NCI-H82 treated with DMSO at 0.1 percent for 48 hours (cell line): ENCODE measurements around the gene EVI5.
A peak's percentile ranks its signal among the peaks of the same experiment; 100 is the strongest.

ENCODE experiments used
- DNase-seq: peaks from one replicate; lab custom pipeline; 2025; ENCODE audit not compliant: unreplicated experiment; lab: John Stamatoyannopoulos, UW

EVI5 gene

GRCh38 chr1:92784639-92785500, at the start of gene EVI5:
EVI5 (minus strand) TSS chr1:92785108; CDS start chr1:92736546, 48,562 bp downstream.
- DNase-seq, result peak; percentile 96

DNA sequence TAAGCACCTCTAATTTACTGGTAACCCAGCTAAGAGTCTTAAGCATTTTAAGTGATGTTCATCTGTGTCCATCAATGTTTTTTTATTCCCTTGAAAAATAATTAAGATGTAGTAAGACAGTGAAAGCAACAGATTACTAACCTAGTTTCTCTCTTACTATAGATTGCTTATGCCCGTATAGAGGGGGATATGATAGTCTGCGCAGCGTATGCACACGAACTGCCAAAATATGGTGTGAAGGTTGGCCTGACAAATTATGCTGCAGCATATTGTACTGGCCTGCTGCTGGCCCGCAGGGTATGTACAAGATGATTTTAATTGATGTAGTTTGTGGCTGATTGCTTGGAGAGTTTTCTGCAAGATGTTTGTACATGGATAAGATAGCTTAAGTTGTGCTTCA, 49.7 kb upstream of the EVI5 start:
- no peak for DNase-seq

DNA sequence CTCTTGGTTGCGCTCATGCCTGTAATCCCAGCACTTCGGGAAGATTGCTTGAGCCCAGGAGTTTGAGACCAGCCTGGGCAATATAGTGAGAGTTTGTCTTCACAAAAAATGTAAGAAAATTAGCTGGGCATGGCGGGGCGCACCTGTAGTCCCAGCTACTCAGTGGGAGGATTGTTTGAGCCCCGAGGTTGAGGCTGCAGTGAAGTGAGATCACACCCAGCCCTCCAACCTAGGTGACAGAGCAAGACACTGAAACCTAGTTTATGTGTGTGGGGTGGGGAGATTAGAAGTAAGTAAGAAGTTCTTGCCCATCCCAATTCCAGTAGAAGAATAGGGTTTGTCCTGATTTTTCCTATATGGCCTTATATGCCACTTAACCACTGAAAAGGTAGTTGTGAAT, 48.9 kb upstream of the EVI5 start:
- no peak for DNase-seq

DNA sequence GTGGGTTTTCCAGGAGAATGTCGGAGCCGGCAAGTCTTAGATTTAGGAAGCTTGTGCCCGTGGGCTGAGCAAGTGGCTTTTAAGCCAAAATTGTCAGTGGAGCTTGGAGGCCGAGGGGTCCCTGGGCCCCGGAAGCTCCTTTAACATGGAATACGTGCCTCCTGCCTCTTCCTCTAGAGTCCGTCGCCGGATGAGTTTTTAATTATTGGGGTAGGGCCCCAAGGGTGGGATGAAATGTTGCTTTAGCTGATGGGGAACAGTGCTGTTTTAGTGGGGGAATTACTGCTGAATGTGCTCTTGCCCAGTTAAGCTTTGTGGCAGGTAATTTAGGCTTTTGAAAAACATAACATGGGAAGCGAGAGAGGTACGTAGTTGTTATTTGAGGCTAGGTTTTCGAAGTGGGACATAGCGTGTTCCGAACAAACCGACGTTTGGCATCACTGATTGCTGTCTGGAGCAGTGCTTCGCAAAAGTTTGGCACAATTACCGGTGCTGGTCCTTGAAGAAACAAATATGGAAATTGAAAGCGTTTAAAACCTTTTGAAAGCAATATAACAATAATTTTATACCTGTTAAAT, 47.7 kb upstream of the EVI5 start:
- DNase-seq, result no peak

GRCh38 chr1:92831762-92832536, 47.0 kb upstream of the EVI5 start, which contains the start of gene RPL5:
RPL5 (plus strand) TSS chr1:92832040; CDS start chr1:92832115, 75 bp downstream.
- peak; percentile 95 for DNase-seq

DNA sequence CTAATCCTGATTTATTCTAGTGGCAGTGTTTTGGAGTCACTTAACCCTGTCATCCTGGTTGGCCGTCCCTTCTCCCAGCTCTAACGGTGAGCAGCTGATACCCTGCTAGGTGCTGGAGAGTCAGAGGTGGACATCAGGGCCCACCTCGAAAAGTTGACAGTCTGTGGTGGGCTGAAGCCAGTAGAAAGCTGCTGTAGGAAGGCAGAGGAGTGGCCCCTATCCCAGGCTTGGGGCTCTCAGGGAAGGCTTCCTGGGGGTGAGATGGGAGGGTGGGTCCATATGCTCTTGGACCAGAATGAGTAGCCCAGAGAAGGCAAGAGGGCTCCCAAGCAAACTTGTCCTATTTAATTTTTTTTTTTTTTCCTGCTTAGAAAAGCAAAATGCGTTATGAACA, 46.5 kb upstream of the EVI5 start:
- no peak for DNase-seq

GRCh38 chr1:92826792-92827191, 41.9 kb upstream of the EVI5 start:
- DNase-seq, result no peak

DNA sequence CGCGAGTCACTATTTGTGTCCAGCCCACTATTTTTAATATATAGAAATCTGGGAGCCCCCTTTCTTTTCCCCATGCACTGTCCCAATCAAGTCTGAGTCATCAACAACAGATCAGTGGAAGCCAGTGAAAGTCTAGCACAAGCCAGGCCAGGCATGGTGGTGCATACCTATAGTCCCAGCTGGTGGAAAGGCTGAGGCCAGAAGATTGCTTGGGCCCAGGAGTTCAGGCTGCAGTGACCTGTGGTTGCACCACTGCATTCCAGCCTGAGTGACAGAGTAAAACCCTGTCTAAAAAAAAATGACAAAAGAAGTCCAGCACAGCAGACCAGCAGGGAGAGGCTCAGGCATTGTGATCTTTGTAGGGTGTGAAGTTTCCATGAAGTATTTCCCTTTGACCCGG, 38.0 kb upstream of the EVI5 start:
- no peak for DNase-seq

DNA sequence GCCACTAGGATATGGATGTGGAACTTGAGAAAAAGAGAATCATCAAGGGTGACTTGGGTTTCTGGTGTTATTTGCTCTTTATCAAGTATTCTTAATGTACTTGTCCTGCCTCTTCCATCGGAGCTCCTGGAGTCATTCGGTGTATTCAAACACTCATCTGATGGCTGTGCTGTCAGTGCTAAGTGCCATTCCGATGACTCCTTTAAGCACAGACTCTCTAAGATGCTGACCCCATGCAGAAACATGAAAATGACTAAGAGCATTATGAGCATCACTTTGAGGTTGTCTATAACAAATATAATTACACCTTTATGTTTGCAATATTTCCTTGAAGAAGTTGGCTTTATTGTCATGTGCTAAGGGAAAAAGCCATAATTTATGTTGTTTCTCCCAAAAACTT, 35.6 kb upstream of the EVI5 start:
- no peak for DNase-seq

- DNase-seq, result no peak
These were observed 35.1 kb upstream of the EVI5 start for GRCh38 chr1:92820024-92820423.

- no peak for DNase-seq
These were observed 33.3 kb upstream of the EVI5 start for GRCh38 chr1:92817986-92818764.

- DNase-seq, result no peak
These were observed 32.3 kb upstream of the EVI5 start for GRCh38 chr1:92817137-92817697.

DNA sequence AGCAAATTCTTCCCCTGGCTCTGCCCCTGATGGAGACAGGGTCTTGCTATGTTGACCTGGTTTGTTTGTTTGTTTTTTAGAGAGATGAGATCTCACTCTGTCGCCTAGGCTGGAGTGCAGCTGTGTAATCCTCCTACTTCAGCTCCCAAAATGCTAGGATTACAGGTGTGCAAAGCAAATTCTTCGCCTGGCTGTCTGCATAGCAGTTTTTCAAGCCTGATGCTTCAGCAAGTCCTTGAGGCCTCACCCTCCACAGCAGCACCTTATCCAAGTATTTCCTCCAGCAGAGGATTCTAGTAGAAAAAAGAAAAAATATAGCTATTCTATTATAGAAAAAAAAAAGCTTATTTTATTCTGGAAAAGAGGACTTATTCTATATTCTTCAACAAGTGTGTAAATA, 31.8 kb upstream of the EVI5 start:
- no peak for DNase-seq

GRCh38 chr1:92808381-92808780, 23.5 kb upstream of the EVI5 start:
- no peak for DNase-seq

DNA sequence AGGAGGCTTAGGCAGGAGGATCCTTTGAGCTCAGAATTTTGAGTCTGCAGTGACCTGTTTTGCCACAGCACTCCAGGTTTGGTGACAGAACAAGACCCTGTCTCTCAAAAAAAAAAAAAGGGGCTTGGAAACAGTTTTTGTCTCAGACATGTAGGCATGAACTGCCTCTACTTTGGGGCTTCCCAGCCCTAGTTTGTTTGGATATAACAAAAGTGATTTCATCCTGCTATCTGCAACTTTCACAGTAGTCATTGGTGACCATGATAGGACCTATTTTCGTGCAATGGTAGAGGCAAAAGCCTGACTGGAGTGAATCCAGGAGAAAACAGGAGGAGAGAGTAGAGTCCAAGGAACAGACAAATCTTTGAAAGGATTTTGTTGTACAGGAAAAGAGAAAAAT, 20.3 kb upstream of the EVI5 start:
- no peak for DNase-seq

DNA sequence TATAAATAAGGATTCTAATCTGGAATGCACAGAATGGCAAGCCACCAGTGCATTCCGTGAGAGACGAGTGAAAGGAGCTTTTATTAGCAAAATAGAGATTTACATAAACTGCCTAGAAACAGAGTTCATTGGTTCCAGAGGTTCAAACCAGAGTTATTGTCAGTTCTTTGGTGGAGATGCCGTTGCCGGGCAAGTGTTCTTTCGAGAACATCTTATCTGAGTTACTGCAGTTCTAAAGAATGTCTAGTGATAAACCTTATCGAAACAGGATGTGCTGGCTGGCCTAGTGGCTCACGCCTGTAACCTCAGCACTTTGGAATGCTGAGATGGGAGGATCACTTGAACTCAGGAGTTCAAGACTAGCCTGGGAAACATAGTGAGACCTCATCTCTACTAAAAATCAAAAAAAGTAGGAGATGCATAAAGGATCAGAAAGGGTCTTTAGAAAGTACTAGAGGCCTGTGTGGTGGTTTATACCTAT, 19.9 kb upstream of the EVI5 start:
- DNase-seq, result no peak

GRCh38 chr1:92803140-92803887, 18.4 kb upstream of the EVI5 start:
- DNase-seq, result no peak

- no peak for DNase-seq
These were observed 13.1 kb upstream of the EVI5 start for GRCh38 chr1:92797961-92798360.

DNA sequence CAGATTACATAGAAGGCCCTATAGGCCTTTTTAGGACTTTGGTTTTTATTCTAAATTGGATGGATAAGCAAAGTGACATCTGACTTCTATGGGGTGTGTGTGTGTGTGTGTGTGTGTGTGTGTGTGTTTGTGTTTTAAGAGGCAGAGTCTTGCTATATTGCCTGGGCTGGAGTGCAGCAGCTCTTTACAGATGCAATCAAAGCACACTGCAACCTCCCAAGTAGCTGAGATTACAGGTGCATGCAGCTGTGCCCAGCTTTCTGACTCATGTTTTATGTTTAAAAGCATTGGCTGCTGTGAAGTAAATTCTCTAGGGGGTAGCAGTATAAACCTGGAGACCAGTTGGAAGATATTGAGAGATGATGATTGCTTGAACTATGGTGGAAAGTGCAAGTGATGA, 12.4 kb upstream of the EVI5 start:
- no peak for DNase-seq

DNA sequence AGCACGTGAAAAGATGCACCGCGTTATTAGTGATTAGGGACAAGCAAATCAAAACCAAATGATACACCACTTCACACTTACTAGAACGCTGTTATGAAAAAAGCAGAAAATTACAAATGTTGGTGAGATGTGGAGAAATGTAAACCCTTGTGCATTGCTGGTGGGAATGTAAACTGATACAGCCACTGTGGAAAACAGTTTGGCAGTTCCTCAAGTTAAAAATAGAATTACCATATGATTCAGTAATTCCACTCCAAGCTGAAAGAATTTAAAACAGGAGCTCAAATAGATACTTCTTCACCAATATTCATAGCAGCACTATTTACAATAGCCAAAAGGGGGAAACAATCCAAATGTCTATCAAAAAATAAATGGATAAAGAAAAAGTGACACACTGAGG, 10.3 kb upstream of the EVI5 start:
- no peak for DNase-seq
